Adrenal gland (tissue), 12 donors: Measurements from ENCODE around the gene ZNF491. TPM values are rescaled to one million over a fixed set of nuclear protein-coding genes. Genes with fewer than 3 reads are reported as not detected.
A peak's percentile ranks its signal among the peaks of the same experiment; 100 is the strongest.
"Not testable (repeated sequence)": the region's sequence is repeated elsewhere in the genome, so short reads cannot be mapped to it uniquely, and the experiment has no call there.

Source experiments
- DNase-seq, 7 donors: peaks; one replicate each; pipeline ENCODE4 v3.0.0-alpha.2; 2019 to 2020
- H3K27ac ChIP-seq, 5 donors: fragments of 200-600 bp; sonication (generic) in 4 of 5; 1 replicate in 3 of 5; 2 replicates in 2 of 5; pipeline versions ENCODE4 v1.5.1 to v1.8.0; 2016 to 2020; ENCODE audit warnings: mild to moderate bottlenecking in 1 of 5
- H3K27me3 ChIP-seq: fragments of 200-600 bp; 2 replicates; pipeline ENCODE4 v1.8.0; 2021
- H3K36me3 ChIP-seq, 2 donors: fragments of 200-600 bp; replicated peaks in 1 of 2; 1 replicate in 1 of 2; 2 replicates in 1 of 2; pipeline versions ENCODE4 v1.5.1 to v1.8.0; 2018 to 2022
- H3K4me1 ChIP-seq, 2 donors: fragments of 200-600 bp; replicated peaks in 1 of 2; 1 replicate in 1 of 2; 2 replicates in 1 of 2; pipeline versions ENCODE4 v1.5.1 to v1.8.0; 2018 to 2021
- H3K4me3 ChIP-seq, 4 donors: fragments of 200-600 bp; sonication (generic) in 3 of 4; one replicate each; pipeline ENCODE4 v1.5.1; 2016 to 2018
- H3K9me3 ChIP-seq, 3 donors: fragments of 200-600 bp; sonication (generic) in 1 of 3; replicated peaks in 1 of 3; 1 replicate in 2 of 3; 2 replicates in 1 of 3; pipeline versions ENCODE4 v1.5.1 to v1.8.0; 2016 to 2021
- POLR2A ChIP-seq, 2 donors: fragments of 450-650 bp; IDR thresholded peaks; one replicate each; pipeline ENCODE4 v1.6.1; 2017; ENCODE audit warnings: antibody characterized with exemption in 2 of 2, mild to moderate bottlenecking in 2 of 2, moderate library complexity in 1 of 2
- WGBS, 4 donors: extraction: QIAGEN DNeasy Blood & Tissue Kit in 2 of 4; methylation state at CpG; one replicate each; pipeline versions ENCODE4 v1.1.5 to v1.1.7; 2013 to 2017; 5-methylcytosine and 5-hydroxymethylcytosine counted together
- intact Hi-C, 2 donors: fragments of 100-400 bp; cut with DNase I; formaldehyde crosslinking; loops; one replicate each; pipeline versions ENCODE4 v1.14.1 to v1.15.0; 2022 to 2023
- polyA plus RNA-seq, 3 donors: library from polyadenylated mRNA; stranded (reverse); fragments of 200-250 nt in 2 of 3; fragments of 350-450 nt in 1 of 3; fragmentation: Illumina TruSeq in 1 of 3; extraction: RNeasy Lipid Tissue Mini Kit (QIAGEN cat#74804) in 1 of 3; gene quantifications; one replicate each; pipeline ENCODE4 v1.2.3, GENCODE V29; 2013 to 2014
- total RNA-seq, 9 donors: library from RNA; depleted of rRNA in 4 of 9; stranded (reverse); fragments of >200 nt in 4 of 9; fragments of 120-200 nt in 1 of 9; fragmentation: NEBNext Ultra II Directional in 1 of 9; extraction: Animal tissue kit (Norgen Biotek cat#: 25700) in 1 of 9; gene quantifications; one replicate each; pipeline versions ENCODE4 v1.1.0 to v1.2.4, GENCODE V29; 2013 to 2023
- TF ChIP-seq, protein P1 (sequence below), 6 experiments: fragments of 450-650 bp in 4 of 6; fragments of 200-600 bp in 2 of 6; sonication (generic) in 1 of 6; IDR thresholded peaks; 1 replicate in 5 of 6; 2 replicates in 1 of 6; pipeline versions ENCODE4 v1.5.1 to v1.8.0; 2016 to 2021; ENCODE audit warnings: antibody characterized with exemption in 6 of 6, mild to moderate bottlenecking in 2 of 6, moderate library complexity in 1 of 6
- donor health status: healthy with polysubstance abuse.
- donor health status: Bipolar disorder and iron deficiency.
- donor health status: DM: yes; HTN: yes; CAD: no.
- donor health status: DM: no; HTN: no; CAD: no.
- donor health status: DM: no; HTN: no; CAD: no.
- donor health status: DM: yes; HTN: yes; CAD: no.

The ZNF491 gene
- total and polyA plus RNA-seq, 12 donors: 0.24 to 7.2 (median 3.6) TPM

DNA sequence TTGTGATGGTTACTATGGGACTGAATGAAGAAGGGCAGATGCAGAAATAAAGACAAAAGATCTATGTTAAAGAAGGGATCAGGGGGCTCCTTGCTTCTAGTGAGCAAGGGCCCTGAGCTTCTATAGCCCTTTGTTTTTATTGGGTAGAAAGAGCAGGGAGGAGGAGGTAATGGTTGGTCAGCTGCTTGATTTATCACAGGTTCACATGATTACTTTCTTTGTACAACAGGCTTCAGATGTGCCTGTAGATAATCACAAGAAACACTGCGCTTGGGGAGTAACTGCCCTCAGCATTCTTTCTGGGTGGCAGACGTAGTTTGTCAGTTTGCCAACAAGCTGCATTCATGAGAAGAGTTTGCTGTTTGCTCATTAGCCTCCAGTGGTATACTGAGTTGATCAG is 45.4 kb downstream of the ZNF491 start:
- no peaks in the 10 kb centered on the region for H3K9me3 ChIP-seq
- no peak for DNase-seq
- intact Hi-C loops: no loop called here
- no peak overlapping the region for H3K4me3 ChIP-seq
- no peaks in the 10 kb centered on the region for H3K4me1 ChIP-seq
- TF ChIP-seq, protein P1, sequence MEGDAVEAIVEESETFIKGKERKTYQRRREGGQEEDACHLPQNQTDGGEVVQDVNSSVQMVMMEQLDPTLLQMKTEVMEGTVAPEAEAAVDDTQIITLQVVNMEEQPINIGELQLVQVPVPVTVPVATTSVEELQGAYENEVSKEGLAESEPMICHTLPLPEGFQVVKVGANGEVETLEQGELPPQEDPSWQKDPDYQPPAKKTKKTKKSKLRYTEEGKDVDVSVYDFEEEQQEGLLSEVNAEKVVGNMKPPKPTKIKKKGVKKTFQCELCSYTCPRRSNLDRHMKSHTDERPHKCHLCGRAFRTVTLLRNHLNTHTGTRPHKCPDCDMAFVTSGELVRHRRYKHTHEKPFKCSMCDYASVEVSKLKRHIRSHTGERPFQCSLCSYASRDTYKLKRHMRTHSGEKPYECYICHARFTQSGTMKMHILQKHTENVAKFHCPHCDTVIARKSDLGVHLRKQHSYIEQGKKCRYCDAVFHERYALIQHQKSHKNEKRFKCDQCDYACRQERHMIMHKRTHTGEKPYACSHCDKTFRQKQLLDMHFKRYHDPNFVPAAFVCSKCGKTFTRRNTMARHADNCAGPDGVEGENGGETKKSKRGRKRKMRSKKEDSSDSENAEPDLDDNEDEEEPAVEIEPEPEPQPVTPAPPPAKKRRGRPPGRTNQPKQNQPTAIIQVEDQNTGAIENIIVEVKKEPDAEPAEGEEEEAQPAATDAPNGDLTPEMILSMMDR (IDR thresholded peaks at IDR 0.05): no peak
- no peak for TF ChIP-seq POLR2A (IDR thresholded peaks at IDR 0.05)
- H3K27ac ChIP-seq: no peak overlapping the region
- no peaks in the 10 kb centered on the region for H3K36me3 ChIP-seq
- no peaks in the 10 kb centered on the region for H3K27me3 ChIP-seq
- WGBS, 4 donors: 56 to 66% (median 61%) methylated on average over 2 of the region's 2 CpGs

DNA sequence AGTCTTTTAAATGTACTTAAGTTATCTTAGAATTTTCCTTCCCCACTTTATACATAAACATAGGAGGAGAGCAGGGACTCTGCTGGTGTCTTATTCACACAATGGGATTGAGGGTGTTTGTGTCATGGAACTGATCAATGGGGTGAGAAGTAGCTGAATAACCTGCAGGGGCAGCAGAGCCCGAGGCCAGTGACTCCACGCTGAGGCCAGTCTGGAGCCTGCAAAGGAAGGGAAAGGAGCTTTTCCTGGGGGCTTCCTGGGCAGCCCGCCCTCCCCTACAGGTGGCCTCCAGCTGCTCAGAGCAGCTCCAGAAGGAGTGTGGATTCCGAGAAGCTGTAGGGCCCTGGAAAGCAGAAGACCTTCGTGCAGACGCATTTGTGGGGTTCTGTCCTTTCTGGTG is 49.3 kb downstream of the ZNF491 start:
- H3K4me1 ChIP-seq, H3K27ac ChIP-seq, DNase-seq, H3K36me3 ChIP-seq, H3K9me3 ChIP-seq, H3K4me3 ChIP-seq, intact Hi-C loops, H3K27me3 ChIP-seq: not testable (repeated sequence)
- 70 to 75% (median 73%) methylated on average over 4 to 6 of the region's 6 CpGs for WGBS, 4 donors

DNA sequence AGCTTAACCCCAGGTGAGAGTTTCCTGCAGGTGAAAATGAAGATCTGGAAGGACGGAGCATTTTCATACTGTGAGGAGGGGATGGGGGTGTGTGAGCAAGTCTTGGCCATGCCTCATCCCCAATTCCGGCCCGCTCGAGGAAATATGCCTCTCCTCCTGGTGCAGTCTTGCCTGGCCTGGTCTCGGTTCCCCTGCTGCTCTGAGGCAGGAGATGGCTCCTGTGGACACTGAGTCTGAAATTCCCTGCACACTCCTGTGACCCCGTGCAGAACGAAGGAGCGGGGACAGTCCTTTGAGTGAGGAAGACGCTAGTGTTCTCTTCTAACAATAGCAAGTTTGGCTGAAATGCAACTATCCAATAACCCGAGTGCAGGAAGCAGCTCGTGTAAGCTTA is 49.9 kb downstream of the ZNF491 start:
- peaks cover 0 to 10% of the 10 kb centered on the region in 2 donors for H3K4me1 ChIP-seq
- no peak for DNase-seq
- no peaks in the 10 kb centered on the region for H3K27me3 ChIP-seq
- no peak for TF ChIP-seq POLR2A (IDR thresholded peaks at IDR 0.05)
- TF ChIP-seq, protein P1 (IDR thresholded peaks at IDR 0.05): no peak
- WGBS, 4 donors: 34 to 76% (median 42%) methylated on average over 5 to 11 of the region's 11 CpGs
- H3K4me3 ChIP-seq: peak overlapping the region in 2 of 4 donors; percentile 64 to 71
- H3K36me3 ChIP-seq: no peaks in the 10 kb centered on the region
- intact Hi-C loops: no loop called here
- H3K27ac ChIP-seq: peak overlapping the region in 2 of 5 donors; percentile 67 to 83
- H3K9me3 ChIP-seq: no peaks in the 10 kb centered on the region

DNA sequence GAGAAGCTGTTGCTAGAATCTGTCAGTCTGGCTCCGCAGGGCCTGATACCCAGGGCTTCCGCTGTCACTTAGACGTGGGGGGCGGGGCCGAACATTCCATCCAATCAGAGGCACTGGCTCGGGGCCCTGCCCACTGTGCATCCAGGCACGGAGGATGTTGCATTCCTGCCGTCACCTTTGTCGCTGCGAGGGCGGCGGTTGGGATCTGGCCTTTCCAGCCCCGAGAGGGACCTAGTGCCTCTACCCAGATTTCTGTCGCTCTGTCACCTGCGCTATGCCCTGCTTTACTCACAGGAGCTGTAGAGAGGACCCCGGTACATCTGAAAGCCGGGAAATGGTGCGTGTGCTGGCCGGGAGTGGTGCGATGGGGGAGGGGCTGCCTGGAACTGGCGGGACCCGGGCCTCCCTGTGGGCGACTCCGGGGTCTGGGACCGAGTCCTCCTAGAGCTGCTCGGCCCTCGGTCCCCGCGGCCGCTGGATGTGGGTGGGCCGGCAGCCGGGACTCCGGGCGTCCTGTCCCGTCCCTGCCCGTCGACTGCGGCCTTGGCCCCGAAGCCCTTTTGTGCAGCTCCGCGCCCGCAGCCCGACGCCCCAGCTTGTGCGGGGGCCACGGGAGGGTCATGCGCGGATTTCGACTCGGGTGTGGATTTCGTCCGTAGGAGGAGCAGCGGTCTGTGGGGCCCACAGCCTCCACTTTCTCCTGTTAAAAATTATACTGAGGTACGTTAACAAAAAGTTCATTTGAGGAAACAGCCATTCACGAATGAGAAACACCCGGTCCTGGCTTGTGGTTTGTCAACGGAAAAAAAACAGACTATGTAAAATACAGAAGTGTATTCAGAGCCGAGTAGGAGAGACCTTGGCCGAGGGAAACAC is 50.5 kb downstream of the ZNF491 start, which contains the start of gene ZNF439:
ZNF439 (plus strand) TSS at position 133 of the 876 bp plus-strand sequence; CDS start at position 275, 142 bp downstream.
- WGBS, 4 donors: 1 to 3% (median 1%) methylated on average over 32 to 59 of the region's 59 CpGs
- Histone ChIP-seq H3K27me3 (no peaks in the 10 kb centered on the region), H3K4me1 (peaks cover 0 to 10% of the 10 kb centered on the region in 2 donors), H3K27ac (peak within 1 kb of the TSS in 2 of 5 donors; percentile 67 to 83), H3K9me3 (no peaks in the 10 kb centered on the region), H3K36me3 (no peaks in the 10 kb centered on the region), H3K4me3 (peak within 1 kb of the TSS in 3 of 4 donors; percentile 50 to 71 (median 64))
- intact Hi-C loops: no loop called here
- TF ChIP-seq POLR2A (IDR thresholded peaks at IDR 0.05): peak in 1 of 2 donors; percentile 41
- TF ChIP-seq, protein P1 (IDR thresholded peaks at IDR 0.05): no peak
- DNase-seq: peak; percentile 86 to 97 (median 92)

DNA sequence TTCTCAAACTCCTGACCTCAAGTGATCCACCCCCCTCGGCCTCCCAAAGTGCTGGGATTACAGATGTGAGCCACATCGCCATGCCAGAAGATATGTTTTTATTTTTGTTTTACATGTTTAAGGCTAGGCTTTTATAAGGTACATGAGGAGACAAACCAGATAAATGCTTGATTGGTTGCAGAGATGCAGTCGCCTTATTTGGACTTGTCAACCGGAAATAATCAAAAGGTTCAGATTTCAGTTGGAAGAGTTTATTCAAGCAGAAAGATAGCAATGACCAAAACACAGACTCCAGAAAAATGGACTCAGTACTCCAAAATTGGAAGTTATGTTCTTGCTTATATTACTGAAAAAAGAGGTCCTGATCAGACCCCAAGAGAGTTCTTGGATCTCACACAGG is 52.0 kb downstream of the ZNF491 start:
- H3K4me1 ChIP-seq, H3K9me3 ChIP-seq, H3K4me3 ChIP-seq, H3K27me3 ChIP-seq, H3K27ac ChIP-seq, intact Hi-C loops, H3K36me3 ChIP-seq, DNase-seq: not testable (repeated sequence)
- WGBS, 4 donors: 92 to 100% (median 99%) methylated on average over 4 of the region's 4 CpGs
